GM03348 (cell line): Measurements from ENCODE around the gene NELL1.
A peak's percentile ranks its signal among the peaks of the same experiment; 100 is the strongest.

Experiments
- DNase-seq: peaks from one replicate; pipeline ENCODE4 v3.0.0; 2012; ENCODE audit warnings: low spot score

NELL1 gene

DNA sequence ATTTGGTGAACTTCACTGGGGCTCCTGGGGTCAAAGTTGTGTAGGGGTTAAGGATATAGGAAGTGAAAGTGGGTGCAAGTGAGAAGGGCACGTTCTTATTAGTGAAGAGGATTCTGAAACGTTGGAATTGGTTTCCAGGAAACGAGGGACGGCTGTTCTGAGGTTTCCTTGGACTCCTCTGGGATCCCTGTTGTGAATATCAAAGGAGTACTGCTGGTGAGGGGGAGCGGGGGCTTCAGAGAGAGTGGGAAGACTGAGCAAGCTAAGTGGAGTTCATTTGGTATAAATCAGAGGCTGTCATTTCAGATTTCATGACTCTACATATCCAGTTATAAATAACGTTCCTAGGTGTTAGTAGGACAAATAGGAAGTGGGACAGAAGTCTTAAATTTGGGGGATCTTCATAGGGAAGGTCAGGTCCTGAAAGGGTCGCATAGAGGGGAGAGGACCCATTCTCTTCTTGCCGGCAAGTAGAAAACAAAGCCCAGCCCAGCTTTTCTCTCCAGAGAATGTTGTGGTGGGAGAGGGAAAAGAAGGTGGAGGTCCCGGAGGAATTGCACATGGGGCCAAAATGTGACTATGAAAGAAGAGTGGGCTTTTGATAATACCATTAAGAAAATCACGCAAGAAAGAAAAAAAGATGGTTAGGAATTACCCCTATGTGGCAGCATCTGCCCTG is 1.1 kb upstream of the NELL1 start:
- DNase-seq, result no peak

DNA sequence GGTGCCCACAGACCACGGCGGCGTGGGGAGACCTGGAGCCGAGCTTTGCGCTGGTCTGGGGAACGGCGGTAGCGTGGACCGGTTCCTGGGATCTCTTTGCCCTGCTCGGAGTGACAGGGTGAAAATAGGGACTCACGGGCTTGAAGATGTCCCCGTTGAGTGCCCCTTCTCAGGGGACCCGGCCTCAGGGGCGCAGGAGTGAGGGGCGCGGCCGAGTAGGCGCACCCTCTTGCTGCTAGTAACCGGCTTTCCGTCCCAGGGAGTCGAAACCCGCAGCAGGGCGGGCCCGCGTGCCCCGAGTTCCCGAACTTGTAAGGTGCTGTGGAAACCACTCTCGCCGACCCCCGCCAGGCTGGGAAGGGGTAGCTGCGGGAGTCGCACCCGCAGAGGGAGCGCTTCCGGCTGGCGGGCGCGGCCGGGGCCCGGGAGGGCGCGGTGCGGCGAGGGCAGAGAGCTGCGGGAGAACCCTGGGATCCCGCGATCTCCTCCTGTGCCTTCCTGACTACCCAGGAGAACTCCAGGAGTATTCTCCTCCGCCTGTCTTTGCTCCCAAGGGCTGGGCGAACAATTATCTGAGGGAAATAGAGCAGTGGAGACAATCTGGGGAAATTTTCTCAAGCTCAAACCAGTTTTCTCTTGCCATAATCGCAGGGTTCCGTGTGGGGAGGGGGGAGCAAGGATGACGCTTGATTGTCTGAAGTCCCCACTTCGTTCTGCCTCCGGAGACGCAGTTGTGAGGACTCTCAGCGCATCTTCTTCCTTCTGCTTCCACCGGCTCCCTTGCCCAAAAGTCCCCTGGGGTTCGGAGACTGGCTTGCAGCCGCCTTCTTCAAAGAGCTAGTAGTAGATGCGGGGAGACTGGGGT is 666 bp downstream of the NELL1 start:
- DNase-seq, result peak; percentile 9

DNA sequence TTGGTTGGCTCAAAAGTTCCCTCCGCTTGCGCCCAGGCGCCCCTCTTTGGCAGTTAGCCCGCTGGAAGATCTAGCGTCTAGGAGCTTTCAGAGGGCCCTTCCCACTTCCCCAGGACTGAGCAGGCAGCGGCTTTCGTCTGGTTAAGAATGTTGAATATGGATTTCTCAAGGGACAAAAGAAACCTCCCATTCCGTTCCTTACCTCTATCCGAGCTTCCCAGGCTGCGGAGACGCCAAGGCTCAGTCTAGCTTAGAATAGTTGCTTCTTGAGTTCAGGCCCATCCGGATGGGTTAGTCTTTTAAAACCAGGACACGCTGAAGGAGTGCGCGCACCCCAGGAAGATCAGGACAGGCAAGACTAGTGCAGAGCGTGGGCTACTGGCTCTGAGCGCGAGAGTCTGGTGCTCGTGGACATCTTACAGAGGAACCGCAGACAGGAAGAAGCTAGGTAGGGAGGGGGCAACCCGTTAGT is 1.6 kb downstream of the NELL1 start:
- DNase-seq, result no peak

DNA sequence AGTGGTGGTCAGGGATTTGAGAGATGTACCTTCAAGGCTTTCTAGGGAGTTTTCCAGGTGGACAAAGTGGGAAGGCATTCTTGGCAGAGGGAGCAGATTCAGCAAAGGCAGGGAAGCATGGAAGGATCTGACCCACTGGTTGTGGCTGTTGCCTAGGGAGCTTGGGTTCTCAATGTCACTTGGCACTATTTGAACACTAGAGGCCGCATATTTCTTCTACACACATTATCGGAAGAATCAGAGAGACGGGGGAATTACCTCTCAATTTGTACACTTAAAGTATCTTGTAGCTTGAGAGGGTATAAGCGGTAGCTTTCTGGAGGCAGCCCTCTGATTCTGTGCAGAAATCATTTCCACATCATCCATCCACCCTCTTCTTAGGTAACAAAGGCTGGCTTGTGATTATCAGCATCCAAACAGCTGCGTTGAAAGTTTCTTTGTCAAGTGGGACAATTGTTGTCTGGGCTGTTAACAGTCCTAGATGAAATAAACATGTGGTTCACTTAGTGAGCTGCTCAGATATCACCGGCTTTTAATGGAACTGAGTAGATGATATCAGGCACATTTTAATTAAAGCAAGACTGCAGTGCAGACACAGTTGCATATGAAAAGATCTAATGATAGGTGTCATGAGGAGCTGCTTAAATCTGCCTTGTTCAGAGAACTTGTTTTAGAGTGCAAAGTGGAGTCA is 2.6 kb downstream of the NELL1 start:
- DNase-seq, result no peak

DNA sequence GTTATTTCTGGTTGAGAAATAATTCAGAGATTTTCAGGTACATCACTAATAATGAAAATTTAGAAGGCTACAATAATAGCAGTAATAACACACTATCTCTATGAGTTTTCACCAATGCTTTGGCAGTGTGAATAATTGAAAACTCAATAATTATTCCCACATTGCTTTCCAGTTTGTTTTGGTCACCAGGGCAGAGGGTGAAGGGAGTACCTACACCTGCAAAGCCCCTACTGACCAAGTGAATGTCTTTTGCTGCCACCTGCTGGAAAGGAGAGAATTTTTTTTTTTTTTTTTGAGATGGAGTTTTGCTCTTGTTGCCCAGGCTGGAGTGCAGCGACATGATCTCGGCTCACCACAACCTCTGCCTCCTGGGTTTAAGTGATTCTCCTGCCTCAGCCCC is 3.2 kb downstream of the NELL1 start:
- DNase-seq, result no peak

DNA sequence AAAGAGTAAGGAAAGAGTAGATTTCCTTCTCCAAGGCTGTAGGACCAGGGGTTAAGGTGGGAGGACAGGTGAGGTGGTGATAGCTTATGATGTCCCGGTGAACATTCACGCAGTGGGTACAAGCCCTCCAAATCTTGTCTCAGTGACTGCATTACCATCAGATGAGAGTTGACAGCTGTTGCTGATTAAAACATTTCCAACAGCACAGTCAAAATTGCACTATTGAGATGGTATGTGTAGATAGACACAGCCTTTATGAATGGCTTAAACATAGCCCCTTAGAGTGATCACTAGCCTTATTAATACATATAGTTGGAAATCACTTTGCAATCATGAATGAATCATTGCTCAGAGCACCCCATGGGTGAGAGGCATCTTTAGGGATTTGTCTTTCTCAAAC is 7.3 kb downstream of the NELL1 start:
- no peak for DNase-seq

DNA sequence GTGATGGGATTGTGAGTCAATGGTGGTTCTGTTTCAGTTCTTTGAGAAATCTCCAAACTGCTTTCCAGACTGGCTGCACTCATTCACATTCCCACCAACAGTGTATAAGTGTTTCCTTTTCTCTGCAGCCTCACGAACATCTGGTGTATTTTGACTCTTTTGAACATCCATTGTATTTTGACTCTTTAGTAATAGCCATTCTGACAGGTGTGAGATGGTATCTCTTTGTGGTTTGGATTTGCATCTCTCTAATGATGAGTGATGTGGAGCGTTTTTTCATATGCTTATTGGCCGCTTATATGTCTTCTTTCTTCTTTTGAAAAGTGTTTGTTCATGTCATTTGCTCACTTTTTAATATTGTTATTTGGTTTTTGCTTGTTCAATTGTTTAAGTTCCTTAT is 19.4 kb downstream of the NELL1 start:
- DNase-seq, result no peak

DNA sequence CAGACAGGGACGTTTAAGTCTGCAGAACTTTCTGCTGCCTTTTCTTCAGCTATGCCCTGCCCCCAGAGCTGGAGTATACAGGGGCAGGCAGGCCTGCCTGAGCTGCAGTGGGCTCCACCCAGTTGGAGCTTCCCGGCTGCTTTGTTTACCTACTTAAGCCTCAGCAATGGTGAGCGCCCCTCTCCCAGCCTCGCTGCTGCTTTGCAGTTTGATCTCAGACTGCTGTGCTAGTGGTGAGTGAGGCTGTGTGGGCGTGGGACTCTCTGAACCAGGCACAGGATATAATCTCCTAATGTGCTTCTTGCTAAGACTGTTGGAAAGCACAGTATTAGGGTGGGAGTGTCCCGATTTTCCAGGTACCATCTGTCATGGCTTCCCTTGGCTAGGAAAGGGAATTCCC is 38.5 kb downstream of the NELL1 start:
- DNase-seq, result no peak

DNA sequence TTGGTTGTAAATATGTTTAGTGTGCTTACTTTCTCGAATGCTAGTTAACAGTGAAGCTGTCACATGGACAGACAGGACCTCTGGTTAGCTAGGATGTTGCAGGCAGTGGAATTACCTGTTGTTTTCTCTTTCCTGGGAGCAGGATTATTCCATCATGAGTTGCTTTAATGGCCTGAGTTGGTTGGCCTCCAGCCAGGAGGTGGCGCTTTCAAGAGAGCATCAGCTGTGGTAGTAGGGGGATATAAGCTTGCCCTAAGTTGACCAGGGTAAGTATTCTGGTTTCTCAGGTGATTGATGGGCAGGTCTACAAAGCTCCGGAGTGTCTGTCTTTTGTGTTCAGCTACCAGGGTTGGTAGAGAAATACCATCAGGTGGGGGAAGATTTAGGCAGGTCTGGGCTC is 43.5 kb downstream of the NELL1 start:
- DNase-seq, result no peak

DNA sequence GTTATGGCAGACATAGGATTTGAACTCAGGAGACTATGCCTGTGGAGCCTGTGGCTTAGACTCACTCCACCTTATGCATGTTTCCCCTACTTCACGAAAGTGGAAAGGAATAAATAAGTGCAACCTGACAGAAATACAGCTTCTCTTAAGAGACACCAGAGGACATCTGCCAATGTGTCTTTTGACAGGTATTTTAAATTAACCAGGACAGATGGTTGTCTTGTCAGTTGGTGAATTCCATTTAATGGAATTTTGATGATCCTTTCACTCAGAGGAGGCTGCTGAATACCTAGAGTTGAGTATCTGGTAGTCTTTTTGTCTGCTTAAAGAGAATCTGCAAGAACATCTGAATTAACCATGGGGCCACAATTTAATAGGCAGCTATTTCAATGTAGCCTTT is 46.1 kb downstream of the NELL1 start:
- no peak for DNase-seq

DNA sequence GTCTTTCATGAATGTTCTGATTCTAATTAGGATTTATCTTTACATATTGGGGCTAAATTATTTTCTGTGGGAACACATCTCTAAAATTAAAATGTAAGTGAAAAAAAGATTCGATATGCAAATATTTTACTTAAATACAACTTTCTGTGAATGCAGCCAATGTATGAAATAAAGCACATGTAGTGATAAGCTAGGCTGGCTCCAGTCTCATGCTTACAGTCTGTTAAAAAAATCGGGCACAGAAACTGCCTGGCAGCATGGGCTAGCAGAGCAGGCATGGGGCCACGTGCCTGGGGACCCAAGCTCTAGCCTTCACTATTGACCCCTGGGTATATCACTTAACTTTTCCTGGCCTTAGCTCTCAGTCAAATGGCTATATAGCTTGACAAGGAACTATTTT is 46.5 kb downstream of the NELL1 start:
- DNase-seq, result no peak

DNA sequence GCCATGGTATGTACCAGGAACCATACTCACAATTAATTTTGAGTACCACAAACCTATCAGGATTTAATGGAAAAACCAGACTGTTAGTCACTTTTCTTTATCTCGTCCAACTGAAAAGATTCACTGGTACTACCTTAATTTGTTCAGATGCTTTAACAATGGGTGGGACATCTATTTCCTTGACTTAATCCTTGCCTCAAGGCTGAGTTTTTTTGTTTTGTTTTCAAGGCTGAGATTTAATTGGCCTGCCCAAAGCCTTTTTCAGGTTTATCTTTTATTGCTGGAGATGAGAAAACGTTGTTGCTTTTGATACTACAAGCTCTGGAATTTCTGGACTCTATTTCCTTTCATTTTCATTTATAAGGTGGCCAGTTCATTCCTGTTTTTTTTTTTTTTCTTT is 50.4 kb downstream of the NELL1 start:
- no peak for DNase-seq

DNA sequence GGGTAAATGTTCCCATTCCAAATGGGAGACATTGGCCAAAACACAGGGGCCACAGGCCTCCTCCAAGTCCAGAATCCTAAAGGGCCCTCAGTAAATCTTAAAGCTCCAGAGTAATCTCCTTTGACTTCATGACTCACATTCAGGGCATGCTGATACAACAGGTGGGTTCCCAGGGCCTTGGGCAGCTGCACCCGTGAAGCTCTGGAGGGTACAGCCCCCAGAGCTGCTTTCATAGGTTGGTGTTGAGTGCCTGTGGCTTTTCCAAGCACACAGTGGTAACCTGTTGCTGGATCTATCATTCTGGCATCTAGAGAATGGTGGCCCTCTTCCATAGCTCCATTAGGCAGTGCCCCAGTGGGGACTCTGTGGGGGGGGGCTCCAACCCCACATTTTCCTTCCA is 54.0 kb downstream of the NELL1 start:
- no peak for DNase-seq

DNA sequence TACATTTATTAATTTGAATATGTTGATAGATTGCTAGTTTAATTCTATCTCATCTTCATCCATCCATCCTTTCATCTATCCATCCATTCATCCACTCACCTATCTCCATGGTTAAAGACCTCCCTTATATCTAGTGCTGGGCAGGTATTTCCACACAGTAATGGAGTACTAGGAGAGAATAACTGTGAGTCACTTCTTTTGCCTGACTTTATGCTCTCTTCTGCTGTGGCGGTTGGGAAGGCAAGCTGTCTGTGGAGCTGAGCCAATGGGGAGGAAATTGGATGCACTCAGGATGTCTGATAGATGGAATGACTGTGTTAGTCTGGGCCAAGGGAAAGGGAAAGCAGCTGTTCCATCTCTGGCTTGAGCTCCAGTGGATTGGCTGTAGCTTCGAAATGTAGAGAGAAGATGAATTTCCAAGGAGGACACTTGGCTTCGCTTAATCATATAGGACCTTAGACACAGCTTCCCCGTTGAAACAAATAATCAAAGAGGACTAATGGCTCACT is 60.3 kb downstream of the NELL1 start:
- no peak for DNase-seq

DNA sequence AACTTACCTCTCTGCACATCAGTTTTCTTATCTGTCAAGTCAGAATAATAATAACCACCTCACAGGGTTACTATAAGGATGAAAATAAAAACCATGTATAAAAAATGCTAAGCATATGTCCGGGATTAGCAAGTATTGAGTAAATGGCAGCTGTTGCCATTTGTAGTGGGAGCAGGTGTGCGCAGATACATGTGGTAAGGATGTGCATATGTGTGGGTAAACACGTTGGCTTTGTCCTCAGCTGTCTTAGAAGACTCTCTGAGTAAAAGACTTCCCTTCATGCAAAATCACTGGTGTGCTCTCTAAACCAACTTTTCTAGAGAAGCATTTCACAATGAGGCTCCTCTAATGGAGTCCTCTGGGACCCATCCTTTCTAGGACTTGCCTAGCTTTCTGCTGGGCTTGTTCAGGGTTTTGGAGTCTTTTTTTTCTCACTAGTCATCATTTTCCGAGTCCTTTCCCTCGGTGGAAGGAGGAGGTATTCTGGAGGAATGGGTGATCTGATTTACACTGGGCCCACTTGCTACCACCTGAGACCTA is 62.4 kb downstream of the NELL1 start:
- no peak for DNase-seq

DNA sequence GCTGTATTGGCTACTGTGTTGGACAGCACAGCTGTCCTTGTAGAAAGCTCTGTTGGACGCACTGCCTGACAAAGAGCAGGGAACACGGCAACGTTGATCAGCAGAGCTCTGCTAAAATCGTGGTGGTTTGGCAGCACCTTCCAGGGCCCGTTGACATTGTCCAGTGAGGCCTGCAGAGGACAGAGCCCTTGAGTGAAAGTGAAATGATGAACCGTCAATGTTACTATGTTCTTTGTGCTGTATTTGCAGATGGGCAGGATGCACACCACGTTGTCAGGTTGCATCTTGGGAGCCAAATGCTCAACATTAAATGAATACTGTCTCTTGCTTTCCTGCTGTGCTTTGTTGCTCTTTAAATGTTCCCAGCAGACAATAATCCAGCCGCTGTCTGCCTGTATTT is 69.7 kb downstream of the NELL1 start:
- DNase-seq, result no peak

DNA sequence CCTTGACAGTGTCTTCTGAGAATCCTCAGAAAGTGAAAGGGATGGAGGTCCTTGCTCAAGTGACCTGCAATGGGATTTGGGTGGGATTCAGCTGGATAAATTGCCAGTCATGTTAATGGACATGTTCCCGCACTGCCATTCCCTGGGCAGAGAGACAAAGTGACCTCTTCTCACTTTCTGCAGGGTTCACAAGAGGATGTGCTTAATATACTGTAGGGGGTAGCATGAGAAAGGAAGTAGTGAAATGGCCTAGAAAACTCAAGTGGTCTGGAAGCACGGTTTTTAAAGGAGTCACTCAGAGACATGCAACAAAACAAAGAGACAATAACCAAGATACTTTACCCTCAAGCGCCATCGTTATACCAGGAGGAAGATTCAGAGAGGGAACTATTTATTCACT is 70.2 kb downstream of the NELL1 start:
- DNase-seq, result no peak

DNA sequence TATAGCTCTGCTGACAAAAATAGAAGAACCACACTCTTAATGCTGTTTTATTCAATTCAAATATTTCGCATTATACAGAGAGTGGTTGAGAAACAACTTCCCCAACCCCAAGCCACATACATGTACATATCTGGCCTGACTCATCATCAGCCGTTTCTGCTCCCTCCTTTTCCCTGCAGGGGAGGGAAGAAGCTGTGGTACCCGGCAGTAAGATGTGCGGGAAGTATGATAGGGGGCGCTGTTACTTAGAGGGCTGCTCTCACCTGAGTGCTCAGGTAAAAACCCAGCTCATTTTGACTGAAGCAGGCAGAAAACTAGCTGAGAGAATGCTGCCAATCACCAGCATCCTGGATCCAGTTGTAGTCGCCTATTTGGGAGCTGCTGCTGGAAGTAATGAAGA is 85.5 kb downstream of the NELL1 start:
- no peak for DNase-seq

DNA sequence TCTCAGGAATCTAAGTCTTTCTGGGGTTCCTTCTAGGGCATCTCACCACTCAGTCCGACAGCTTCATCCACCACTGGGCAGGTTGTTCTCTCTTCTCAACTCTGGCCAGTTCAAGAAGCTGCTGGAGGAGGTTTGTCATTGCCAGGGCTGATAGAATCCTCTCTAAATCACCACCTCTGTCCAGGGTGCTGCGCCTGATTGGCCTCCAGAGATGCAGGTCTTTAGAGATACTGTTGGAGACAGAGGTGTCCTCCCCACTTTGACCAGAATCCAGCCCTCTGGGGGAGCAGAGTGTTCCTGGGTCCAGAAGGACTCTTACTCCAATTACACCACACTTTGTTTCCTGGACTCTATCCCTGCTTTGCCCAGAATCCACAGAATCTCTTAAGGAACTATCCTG is 90.2 kb downstream of the NELL1 start:
- no peak for DNase-seq

DNA sequence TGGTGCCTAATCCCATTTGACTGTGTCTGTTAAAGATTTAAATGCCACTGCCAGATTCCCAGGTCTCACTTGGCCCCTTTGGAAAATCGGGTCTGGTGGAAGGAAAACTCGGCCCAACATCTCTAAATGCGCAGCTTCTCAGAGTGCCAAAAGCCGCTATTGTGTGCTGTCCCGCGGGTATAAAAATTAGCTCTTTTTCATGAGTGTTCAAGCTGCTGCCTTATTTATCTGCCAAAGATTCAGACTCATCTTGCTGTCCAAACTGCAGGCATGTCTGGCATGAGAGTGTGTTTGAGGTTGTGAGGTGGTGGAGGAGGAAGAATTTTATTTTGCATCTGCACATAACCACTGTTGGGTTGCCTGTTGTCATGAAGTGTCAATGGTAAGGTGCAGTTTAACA is 91.4 kb downstream of the NELL1 start:
- DNase-seq, result no peak

DNA sequence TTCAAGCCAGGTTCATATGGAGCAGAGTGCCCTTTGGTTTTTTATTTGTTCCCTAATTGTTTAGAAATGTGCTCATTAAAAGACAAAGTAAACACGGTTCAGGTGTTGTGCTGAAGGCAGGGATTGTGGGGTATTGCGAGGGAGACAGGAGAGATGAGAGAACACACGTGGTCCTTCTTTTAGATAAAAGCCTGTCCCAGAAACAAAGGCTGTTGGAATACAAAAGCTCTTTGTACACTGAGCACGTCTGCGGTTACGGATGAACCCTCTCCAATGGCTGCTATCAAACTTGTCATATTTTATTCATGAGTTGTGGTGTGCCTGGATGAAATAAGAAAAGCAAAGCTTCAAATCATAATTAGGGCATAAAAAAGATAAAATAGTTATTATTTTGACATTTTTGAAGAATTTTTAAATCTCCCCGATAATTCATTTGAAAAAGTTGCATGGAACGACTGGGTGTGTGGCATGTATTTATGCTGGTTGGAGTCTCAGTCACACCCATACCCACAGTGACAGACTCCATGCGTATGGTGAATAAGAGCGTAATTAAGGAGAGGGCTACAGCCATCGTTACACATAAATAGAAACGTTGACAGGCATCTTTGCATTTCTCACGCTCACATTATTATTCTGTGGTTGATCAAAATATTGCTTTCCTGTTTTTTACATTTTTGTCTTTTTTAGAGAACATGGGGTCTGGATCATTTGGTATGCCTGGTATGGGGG is 92.9 kb downstream of the NELL1 start:
- DNase-seq, result no peak

DNA sequence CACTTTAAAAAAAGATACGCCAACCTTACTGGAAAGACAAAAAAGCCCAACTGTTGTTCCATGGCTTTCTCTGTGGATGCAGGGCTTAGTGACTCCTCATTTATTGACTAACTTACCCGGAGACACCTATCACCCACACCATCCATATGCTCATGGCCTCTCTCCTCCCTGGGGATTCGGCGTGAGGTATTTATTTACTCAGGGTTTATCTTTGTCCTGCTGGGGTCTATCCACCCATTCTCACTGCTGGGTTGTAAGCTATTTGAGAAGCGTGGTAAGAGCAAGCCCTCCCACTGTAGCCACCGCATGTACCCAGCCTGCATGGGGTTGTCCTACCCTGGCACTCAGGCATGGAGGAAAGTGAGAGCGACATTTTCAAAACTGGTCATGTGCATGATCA is 93.6 kb downstream of the NELL1 start:
- no peak for DNase-seq
